SHP77 treated with DMSO at 0.1 percent for 48 hours (cell line): ENCODE results near the gene SYT2.
"Not testable (repeated sequence)": the region's sequence is repeated elsewhere in the genome, so short reads cannot be mapped to it uniquely, and the experiment has no call there.

ENCODE experiments used
- DNase-seq: peaks from one replicate; lab custom pipeline; 2025; lab: John Stamatoyannopoulos, UW

Gene SYT2

DNA sequence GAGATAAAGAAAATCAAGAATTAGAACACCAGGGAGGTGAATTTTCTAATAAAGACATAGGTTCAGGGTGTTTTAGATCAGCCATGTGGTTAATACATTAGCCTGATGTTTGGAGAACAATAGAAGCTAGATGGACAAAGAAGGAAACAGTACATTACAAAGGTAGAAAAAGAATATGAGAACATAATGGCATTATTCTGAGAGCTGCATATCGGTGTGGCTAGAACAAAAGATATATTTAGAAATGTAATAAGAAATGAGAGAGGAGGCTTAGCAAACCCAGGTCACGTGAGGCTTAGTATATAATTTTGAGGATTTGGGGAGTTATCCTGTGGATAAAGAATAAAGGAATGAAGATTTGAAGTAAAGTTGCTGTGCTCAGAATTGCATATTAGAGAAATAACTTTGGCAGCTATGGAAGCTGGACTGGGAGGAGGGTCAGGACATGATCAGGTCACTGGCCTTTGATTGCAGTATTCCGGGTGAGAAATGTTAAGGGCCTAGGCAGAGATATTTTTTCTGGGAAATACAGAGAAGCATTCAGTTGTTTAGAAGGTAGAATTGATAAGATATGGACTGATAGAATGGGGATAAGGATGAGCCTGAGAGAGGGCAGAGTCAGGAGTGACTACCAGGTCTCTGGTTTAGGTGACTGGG is 164.5 kb downstream of the SYT2 start:
- not testable (repeated sequence) for DNase-seq

DNA sequence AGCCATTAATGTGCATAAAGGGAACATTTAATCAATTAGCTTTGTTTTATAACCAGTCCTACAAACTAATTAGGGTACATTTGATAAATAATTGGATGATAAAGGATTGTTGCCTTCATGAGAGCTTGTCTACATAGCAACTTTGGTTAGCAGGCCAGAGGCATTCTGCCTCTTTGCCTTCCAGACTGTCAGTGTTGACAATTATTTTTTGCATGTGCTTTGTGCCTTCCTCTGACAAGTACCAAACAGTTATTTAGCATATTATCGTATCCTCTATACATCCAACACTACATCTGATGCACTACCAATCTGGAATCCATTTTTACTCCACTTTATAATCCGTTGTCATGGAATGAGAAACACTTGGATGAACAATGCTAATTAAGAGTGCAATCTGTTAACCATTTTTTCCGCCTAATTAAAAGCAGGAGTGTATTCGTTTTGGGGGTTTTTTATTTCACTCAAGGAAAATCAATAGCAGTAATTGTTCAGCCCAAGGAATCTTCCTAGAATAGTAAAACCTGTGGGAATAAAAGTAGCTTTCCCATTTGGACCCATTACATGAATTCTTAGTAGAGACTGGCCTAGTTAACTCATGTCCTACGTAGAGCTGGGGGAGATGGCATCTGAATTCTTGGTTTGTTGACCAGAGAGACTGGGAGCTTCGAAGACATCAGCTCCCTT is 165.3 kb downstream of the SYT2 start:
- not testable (repeated sequence) for DNase-seq

- not testable (repeated sequence) for DNase-seq
Observed at GRCh38 chr1:202543537-202543936, 166.7 kb downstream of the SYT2 start.

DNA sequence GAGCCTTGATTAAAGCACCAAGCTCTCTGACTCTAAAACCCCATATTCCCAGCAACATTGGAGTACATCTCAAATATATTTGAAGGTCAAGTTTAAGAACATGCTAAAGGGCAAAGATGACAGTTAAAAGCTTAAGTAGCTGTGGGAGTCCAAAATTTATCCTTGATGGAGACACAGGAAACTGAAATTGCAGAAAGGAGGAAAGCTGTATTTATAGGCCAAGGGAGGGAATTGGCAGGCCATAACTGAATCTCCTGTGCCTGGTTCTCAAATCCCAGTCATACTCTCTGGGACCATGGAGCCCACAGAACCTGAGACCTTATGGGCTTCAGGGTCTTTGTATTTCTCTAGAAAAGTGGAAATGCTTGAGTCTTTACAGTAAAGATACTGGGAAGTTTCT is 167.8 kb downstream of the SYT2 start:
- DNase-seq: not testable (repeated sequence)

DNA sequence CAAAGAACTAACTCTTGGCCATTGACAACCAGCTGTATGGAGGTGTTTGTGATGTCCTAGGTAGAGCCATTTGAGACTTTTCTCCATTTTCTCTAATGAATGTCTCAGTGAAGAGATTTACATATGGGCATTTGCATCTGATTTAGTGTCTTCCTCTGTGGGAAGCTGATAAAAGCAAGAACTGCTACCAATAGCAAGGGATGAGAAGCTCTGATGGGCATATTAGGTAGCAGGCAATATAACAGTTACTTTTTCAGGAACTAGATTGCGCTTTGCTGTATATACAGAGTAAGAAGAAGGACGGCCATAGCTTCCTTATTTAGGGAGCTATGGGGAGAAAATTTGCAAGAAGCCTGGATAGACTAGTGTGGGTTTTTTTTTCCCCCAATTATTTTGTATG is 169.4 kb downstream of the SYT2 start:
- DNase-seq: not testable (repeated sequence)
